Activated gamma-delta T cell treated with Interleukin-2 at 50 U/mL for 16 hours (primary cell): ENCODE data around the gene B4GALT1.

Source experiments
- DNase-seq: peaks from one replicate; pipeline ENCODE4 v3.0.0-alpha.2; 2020

B4GALT1 gene, protein sequence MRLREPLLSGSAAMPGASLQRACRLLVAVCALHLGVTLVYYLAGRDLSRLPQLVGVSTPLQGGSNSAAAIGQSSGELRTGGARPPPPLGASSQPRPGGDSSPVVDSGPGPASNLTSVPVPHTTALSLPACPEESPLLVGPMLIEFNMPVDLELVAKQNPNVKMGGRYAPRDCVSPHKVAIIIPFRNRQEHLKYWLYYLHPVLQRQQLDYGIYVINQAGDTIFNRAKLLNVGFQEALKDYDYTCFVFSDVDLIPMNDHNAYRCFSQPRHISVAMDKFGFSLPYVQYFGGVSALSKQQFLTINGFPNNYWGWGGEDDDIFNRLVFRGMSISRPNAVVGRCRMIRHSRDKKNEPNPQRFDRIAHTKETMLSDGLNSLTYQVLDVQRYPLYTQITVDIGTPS

DNA sequence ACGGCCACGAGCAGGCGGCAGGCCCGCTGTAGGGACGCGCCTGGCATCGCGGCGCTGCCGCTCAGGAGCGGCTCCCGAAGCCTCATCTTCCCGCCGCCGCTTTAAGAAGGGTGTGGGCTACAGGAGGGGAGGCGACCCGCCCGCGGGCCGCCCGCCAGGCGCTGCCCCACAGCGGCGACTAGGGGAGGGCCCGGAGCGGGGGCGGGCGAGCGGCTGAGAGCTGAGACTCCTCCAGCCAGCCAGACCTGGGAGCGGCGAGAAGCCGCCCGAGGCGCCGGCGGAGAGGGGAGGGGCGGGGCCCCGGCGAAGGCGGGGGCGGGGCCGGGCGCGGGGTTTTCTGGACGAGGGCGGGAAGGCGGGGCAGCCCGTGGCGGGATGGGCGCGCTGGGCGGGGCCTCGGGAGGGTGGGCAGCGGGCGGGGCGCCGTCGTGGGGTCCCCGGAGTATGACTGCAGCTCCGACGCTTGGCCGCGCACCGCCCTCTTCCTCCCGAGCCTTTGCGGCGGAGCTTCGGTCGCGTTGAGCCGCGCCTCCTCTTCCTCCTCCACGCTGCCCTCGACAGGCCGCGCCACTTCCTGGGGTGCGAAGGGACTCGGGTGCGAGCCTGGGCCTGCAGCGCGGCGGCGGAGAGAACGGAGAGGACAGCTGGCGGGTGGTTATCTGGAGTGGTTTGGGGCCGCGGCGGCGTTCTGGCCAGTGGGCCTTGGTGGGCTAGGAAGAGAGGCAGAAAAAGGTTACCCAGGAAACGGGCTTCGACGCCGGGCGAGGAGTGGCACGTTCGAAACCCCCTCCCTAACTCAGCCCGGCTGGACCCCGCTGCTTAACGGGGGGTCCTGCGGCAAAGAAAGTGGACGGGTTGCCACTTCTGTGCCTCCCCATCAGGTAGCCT lies at the start of gene B4GALT1:
Gene B4GALT1 (minus strand): TSS at position 253 of the 888 bp plus-strand sequence. CDS start 167 bp downstream, at position 86.
- peak; percentile 97 for DNase-seq

DNA sequence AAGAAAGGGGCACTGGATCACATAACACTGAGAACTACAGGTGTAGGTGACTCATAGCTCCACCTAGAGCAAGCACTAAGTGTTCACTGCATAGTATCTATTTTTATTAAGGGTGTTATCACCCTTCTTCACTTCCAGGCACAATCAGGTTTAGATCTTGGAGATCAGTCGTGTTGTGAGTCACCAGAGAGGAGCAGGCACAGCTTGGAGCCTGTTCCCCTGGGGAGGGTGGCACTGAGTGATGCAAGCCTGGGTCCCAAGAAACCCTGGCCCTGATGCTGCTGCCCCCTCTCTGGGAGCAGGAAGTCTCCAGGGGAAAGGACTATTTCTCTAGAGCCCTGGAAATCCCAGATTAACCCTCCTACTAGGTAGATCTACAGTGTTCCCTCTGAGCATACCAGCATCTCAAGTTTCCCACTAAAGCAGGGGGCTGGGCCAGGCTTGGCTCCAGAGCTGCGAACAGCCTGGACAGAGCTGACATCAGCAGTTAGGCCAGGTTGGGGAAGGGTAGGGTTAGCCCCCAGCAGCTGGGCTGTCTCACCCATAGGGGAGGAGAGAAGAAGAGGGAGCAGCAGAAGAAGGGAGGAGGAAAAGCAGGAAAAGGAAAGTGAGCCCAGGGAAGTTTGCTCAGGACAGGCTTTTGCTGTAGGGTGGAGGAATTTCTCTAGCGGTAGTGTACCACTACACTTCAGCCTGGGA lies 44.7 kb upstream of the B4GALT1 start:
- no peak for DNase-seq

DNA sequence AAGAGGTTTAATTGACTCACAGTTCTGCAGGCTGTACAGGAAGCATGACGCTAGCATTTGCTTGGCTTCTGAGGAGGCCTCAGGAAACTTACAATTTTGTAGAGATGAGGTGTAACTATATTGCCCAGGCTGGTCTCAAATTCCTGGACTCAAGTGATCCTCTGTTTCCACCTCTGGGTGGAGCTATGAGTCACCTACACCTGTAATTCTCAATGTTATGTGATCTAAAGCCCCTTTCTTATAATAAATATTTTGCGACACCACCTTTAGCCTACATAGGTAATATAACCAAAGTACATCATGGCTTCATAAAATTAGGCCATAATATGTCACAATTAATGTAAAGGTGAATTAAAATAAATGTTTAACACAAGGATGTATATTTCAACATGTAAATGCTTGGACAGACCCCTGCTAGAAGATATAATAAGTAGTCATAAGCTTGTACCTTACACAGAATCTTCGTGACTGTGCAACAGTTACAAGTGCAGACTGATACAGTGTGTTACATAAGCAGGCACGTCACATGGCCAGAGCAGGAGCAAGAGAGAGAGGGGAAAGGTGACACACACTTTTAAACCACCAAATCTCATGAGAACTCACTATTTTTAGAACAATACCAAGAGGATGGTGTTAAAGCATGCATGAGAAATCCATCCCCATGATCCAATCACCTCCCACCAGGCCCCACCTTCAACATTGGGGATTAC lies 43.0 kb upstream of the B4GALT1 start:
- DNase-seq, result no peak

DNA sequence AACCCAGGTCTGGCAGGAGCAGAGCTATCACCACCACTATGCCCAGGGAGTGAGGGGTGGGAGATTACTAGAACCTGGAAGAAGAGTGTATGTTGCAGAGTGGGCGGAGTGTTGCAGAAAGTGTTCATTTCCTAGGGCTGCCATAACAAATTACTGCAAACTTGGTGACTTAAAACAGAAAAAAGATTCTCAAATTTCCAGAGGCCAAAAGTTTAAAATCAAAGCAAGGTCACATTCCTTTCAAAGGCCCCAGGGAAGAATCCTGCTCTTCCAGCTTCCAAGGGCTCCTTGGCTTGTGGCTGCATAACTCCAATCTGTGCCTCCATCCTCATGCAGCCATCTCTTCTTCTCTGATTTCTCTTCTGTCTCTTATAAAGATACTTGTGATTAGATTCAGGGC lies 42.3 kb upstream of the B4GALT1 start:
- no peak for DNase-seq

DNA sequence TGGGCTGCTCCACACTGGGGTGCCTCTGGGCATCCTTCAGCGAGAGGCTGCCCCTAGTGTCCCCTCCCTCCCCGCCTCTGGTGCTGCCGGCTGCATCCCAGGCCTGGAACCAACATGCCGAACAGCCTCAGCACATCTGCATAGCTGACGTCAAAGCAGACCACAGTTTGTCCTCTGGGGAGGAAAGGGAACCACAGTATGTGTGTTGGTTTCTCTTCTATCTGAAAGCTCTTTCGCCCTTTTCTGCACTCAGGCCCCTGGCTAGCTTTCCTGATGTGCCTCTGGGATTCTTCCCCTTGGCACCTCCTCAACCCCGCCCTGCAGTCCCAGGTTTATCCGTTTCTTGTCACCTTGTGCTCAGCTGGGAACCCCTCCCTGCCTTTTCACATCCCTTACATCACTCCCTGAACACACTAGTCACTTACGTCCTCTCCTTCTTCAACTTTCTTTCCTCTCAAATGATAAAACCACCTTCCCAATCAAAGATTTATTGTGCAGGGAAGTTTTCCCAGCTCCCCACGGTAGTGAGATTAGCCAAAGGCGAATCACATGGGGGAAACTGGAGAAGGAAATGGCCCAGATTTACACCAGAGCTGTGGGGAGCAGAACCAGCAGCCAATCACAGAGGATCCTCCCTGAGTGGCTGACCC lies 35.5 kb upstream of the B4GALT1 start:
- peak; percentile 9 for DNase-seq

DNA sequence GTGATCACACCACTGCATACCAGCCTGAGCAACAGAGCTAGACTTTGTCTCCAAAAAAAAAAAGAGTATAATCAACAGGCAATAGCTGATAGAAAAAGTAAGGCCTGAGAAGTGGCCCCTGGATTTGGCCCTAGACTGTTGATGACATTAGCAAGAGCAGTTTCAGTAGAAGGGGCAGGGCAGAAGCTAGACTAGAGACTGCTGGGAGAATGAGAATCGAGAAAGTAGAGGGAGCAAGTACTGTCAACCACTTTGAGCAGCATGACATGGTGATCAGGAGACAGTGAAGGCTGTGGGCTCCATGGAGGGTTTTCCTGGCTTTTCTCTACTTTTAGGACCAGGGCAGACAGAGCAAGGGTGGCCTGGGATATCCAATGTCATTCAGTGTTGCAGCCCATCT lies 34.9 kb upstream of the B4GALT1 start:
- no peak for DNase-seq

DNA sequence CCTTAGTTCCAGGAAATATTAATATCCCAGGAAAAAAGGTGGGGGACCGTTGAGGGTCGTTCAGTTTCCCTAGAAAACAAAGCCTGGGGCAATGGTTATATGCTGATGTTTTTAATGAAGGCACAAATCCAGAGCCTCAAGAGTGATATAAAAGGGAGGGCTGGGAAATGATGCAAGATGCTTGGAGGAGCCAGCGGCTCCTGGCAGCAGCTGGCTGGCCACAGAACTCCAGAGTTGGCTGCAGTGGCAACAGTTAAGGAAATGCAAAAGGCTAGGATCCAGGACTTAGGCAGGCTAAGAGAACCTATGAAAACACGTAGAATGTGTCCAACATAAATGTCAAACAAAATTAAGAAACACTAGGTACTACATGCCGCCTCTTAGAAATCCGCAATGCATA lies 31.0 kb upstream of the B4GALT1 start:
- no peak for DNase-seq

DNA sequence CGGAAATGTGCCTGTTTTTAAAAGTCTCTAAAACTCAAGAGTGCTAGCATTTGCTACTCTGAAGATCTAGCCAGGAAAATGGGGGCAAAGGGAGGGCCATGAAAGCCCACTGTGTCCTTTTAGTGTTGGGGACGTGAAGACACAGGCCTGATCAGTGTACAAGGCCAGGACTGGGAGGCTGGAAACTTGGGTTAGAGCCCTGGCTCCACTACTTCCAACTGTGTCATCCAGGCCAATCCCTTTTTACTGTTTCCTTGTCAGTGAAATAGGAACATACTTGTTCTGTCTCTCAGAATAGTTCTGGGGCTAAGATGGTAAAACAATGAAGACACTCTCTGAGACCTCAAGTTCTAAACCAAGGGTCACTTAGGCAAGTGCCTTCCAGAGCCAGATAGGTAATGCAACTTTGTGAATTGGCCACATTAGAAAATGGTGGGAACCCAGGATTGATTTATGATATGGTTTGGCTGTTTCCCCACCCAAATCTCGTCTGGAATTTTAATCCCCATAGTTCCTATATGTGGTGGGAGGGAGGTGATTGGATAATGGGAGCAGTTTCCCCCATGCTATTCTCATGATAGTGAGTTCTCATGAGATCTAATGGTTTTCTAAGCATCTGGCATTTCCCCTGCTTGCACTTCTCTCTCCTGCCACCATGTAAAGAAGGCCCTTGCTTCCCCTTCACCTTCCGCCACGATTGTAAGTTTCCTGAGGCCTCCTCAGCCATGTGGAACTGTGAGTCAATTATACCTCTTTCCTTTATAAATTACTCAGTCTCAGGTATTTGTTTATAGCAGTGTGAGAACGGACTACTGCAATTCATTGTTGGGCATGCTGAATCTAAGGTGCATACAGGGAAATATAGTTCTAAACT lies 30.4 kb upstream of the B4GALT1 start:
- DNase-seq, result no peak

DNA sequence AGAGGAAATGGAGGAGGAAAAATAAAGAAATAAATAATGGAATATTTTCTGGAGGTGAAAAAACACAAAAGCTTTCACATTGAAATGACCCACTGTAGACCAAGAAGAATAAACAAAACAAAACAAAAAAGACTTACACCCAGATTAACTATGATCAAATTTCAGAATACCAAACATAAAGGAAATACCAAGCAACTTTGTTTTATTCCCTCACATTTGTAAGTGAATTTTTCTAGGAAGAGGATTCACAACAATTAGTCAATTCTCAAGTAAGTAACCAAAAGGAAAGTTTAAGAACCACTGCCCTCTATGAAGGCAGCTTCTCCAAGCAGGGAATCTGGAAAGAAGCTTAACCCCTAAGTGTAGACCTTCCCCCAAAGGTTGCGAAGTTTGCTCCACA lies 29.6 kb upstream of the B4GALT1 start:
- no peak for DNase-seq

DNA sequence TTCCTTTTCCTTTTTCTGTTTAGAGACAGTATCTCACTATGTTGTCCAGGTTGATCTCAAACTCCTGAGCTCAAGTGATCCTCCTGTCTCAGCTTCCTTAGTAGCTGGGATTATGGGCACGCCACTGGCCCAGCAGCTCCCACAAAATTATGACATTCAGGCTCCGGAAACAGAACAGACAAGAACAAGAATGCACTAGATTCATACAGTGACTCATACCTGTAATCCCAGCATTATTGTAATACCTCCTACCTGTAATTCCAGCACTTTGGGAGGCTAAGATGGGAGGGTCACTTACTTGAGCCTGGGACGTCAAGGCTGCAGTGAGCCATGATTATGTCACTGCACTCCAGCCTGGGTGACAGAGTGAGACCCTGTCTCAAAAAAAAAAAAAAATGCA lies 26.7 kb upstream of the B4GALT1 start:
- no peak for DNase-seq

DNA sequence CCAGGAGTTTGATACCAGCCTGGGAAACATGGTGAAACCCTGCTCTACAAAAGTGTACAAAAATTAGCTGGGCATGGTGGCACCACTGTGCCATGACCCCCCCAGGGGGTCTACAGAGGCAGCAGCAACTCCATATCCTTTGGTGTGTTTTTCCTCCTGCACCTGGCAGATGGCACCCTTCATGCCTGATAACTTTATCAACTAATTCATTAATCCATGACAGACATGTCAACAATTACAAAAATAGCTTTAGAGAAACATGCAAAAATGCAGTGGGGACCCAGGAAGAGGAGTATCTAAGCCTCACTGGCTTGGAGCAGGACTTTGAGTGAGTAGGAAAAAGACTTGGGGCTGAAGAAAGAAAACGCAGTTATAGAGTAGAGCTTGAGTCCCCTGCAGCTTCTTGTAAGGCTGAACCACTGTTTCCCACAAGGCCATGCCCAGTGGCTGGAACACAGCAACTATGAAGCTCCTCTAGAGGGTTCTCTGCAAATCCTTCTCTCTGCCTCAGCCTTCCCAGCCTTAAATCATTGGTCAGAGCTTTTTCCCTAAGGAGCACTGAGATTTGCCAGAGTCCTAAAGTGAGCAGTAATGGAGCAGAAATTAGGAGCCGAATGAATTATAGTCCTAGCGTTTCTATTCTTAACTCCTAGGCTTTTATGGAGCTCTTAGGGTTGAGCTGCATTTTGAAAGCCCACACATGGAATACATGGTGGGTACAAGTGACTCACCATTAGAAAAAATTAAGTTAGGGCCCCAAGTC lies 25.5 kb upstream of the B4GALT1 start:
- DNase-seq, result no peak

DNA sequence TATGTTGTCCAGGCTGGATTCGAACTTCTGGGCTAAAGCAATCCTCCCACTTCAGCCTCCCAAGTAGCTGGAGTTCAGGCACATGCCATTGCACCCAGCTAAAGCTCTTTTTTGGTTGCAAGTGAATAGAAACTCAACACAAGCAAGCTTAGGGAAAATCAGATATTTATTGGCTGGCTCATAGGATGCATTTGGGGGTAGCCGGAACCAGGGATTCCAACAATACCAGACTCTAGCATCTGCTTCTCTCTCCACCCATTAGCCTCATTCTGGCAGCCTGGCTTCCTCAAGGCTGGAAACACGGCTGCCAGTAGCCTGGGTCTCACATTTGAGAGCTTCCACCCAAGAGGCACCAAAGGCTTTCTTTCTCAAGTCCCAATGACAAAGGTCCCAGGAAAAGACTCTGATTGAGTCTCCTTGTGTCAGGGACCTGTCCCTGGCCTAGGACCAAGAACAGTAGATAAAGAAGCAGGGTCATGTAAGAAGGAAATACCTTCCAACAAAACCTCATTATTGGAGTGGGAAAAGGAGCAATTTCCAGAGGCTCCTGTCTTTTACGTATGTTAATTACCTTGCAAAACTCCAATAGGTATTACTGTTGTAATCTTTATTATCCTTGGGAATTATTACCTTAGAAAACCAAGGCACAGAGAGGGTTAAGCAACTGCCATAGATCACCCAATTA lies 23.0 kb upstream of the B4GALT1 start:
- no peak for DNase-seq

DNA sequence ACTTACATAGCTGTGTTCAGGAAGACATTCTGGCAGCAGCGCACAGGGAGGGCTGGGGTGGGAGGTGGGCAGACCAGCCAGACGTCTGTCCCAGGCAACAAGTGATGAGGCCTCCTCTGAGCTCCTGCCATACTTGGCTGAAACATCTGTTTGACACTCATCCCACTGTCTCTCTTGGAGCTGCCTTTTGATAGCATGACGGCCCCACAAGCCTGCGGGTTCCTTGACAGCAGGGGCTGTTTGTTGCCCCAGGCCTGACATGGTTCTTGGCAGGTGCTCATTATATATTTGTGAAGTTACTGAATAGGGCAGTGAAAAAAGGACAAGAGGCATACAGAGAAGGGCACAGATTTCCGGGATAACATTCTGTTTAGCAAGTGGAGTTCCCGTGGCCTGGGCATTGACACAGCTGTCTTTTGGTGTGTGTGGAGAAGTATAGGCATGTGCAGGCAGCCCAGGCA lies 22.2 kb upstream of the B4GALT1 start:
- DNase-seq, result no peak

DNA sequence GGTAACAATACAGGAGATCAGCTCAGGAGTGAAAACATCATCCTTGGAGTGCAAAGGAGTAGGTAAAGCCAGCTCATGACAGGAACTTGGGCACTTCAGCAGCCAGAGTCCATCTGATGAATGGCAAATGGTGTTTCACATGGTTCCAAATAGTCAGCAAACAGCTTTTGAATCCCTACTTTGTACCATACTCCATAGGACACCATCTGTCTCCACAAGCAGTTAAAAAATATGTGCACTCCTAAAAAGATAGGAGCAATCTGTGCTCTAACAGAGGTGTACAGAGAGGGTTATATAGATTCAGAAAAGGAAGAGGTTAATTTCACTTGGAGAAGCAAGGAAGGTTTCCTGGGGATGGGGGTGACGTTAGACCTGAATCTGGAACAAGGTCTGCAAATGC lies 21.6 kb upstream of the B4GALT1 start:
- no peak for DNase-seq

DNA sequence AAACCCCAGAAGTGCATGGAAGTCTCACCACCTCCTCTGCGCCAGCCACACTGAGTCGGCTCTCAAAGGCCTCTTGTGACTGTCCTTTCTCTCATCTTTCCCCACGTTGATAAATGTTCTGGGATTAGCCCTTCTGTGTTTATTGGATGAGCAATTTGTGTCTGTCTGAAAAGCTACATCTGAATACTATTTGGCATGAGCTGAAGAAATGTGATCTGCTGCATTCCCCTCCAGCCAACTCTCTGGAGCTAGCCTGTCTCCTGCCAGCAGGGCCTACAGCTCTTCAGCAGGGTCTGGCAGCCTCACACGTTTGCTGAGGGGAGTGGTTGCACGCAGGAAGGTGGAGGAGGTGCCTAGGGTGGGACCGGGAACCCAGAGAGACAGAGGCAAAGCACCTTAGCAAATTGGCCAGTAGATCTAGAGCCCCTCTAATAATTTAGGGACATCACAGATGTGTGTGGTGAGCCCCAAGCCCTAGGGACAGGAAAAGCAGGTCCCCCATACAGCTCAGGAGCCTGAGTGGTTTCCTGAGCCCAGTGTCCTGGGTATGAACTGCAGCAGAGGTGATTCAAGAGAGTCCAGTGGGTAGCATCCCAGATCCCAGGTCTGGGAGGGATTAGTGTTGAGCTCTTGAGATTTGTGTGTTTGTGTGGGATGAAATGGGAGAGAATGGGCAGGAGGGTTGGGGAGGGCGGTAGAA lies 20.5 kb upstream of the B4GALT1 start:
- DNase-seq, result no peak

DNA sequence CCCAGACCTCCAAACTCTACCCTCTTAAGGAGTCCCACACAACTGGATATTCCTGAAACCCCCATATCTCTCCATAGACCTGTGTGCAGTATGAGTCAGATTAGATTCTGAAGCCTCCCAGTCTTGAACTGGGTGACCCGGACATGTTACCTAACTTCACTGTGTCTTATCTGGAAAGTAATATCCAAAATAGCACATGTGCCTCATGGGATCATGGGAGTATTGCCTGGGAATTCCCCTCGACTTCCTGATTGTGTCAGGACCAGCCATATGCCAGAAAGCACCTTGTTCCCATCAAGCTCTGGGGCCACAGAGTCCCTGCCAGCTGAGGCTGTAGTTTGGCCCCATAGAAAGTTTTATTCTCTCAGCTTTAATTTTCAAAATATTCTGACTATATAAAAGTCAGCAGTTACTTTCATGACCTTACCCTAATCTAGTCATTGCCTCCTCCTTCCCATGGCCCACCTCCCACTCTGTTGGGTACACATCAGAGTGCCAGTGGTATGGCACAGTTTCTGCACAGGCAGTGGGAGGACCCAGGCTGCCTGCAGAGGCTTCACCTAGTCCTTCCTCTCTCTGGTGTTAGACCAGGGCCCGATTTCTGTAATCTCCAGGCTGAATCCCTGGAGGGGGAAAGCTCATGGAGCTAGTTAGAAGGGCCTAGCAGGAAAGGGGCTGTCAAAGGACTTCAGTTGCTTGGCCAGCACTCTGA lies 19.5 kb upstream of the B4GALT1 start:
- DNase-seq, result no peak

DNA sequence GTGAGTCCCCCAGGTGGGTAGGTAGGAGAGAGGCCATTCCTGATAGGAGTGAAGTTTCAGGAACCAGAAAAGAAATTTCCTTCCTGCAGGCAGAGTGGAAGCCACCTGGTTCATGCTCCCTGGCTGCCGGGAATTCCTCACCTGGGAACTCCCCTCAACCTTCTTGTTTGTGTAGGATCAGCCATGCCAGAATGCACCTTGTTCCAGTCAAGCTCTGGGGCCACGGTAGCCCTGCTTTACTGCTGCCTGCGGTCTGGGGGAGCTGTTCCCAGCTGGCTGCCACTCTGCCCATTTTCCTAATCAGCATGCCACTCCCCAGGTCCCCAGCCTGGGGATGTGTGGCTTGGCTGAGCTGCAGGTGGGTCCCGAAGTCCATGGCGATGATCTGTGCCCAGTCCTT lies 18.7 kb upstream of the B4GALT1 start:
- no peak for DNase-seq

DNA sequence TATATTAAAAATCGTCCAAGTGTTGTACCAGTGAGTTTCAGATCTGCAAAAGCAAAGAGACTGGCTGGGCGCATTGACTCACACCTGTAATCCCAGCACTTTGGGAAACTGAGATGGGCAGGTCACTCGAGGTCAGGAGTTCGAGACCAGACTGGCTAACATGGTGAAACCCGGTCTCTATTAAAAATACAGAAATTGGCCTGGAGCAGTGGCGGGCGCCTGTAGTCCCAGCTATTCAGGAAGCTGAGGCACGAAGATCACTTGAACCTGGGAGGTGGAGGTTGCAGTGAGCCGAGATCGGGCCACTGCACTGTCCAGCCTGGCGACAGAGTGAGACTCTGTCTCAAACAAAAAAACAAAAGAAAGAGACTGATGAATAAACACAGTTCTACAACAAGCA lies 18.3 kb upstream of the B4GALT1 start:
- no peak for DNase-seq
